ENCODE measurements around the gene NHSL2. TPM values are rescaled to one million over a fixed set of nuclear protein-coding genes. Genes with fewer than 3 reads are reported as not detected.

NHSL2 gene
- total RNA-seq, 2 donors from 2014 or later = 5.5 to 9.3 TPM

GRCh38 chrX:72045552-72046277 lies 135.1 kb downstream of the NHSL2 start:
- DNase-seq (ENCODE audit: low spot score) = peak; percentile 32
- no peak for TF ChIP-seq CTCF (IDR thresholded peaks at IDR 0.05)
- no peak overlapping the region for H3K4me3 ChIP-seq
- H3K36me3 ChIP-seq = no peaks in the 10 kb centered on the region
- H3K4me1 ChIP-seq = peaks cover 0 to 8% of the 10 kb centered on the region in 2 donors
- H3K9me3 ChIP-seq = no peaks in the 10 kb centered on the region
- H3K27me3 ChIP-seq = no peaks in the 10 kb centered on the region
- no peak overlapping the region for H3K27ac ChIP-seq

DNA sequence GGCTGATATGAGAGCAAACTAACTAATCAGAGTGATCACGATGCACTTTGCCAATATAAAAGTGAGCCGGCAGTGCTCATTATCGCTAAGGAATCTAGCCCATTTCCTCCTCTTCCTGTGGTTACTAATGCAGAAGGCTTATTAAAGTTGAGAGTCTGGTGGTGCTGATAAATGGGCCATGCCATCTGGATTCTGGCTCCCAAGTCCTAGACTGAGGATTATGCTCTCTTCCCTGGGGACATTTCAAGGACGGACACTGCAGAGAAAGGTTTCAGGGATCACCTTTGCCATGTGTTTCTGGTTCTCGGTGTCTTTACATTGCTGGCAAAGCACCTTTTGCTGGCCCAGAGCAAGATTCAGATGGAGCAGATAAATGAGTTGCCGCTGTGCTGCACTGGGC lies 135.8 kb downstream of the NHSL2 start:
- no peaks in the 10 kb centered on the region for H3K36me3 ChIP-seq
- DNase-seq (ENCODE audit: low spot score) = peak; percentile 21
- no peaks in the 10 kb centered on the region for H3K9me3 ChIP-seq
- no peak overlapping the region for H3K4me3 ChIP-seq
- no peak for TF ChIP-seq CTCF (IDR thresholded peaks at IDR 0.05)
- peaks cover 0 to 8% of the 10 kb centered on the region in 2 donors for H3K4me1 ChIP-seq
- H3K27me3 ChIP-seq = no peaks in the 10 kb centered on the region
- H3K27ac ChIP-seq = no peak overlapping the region

DNA sequence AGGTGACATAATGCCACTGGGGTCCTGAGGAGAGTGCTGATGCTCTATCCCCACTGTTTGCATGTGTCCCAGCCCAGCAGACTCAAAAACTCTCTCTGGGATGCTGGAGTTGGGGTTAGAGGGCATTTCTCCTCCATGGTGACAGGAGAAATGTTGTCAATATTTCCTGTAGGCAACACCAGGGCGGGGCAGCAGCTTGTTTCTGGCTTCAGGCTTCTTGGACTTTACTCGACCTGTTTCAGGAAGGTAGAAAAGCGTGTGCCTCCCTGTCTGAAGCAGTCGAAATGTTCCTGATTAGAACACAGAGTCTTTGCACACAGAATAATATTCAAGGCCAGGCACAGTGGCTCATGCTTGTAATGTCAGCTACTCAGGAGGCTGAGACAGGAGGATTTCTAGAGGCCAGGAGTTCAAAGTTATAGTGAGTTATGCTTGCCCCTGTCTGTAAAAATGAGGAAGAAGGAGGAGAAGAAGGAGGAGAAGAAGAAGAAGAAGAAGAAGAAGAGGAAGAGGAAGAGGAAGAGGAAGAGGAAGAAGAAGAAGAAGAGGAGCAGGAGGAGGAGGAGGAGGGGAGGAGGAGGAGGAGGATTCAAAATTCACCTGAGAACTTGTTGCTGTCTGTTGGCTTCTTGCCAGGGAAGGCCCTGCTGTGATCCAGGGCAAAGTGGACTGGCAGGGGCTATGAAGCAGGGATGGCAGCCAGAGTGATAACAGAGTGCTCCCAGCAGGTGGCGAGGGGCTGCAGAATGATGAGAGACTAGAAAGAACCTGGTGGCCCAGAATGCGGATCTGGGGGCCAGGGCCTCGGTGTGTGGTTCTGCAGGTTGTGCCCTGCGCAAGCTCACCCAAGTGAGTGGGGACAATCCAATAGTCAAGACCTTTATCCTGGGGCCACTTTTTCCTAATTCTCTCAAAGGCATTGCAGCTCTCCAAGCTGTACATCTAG lies 138.1 kb downstream of the NHSL2 start:
- Histone ChIP-seq H3K27ac (no peak overlapping the region), H3K27me3 (no peaks in the 10 kb centered on the region)
- TF ChIP-seq CTCF (IDR thresholded peaks at IDR 0.05) = no peak

DNA sequence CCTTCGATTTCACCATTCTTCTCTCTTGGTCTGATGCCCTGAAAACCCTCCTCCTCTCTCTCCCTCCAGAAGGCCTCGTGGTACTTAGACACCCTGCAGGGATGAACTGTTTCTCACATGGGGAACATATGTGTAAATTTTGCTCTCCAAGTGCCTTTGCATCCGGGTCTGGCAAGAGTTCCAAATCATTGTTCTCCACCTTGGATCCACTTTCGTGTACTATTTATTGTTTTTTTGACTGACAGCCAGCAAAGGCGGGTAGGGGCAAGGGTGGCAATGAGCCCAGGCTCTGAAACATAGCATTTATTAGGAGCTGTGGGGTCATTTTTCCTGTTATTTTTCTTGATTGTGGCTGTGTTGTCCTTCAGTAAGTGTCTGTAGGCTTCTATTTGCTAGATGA lies 139.4 kb downstream of the NHSL2 start:
- no peaks in the 10 kb centered on the region for H3K9me3 ChIP-seq
- H3K36me3 ChIP-seq = no peaks in the 10 kb centered on the region
- H3K27me3 ChIP-seq = no peaks in the 10 kb centered on the region
- DNase-seq (ENCODE audit: low spot score) = no peak
- H3K4me1 ChIP-seq = peaks cover 0 to 8% of the 10 kb centered on the region in 2 donors
- no peak overlapping the region for H3K4me3 ChIP-seq
- H3K27ac ChIP-seq = no peak overlapping the region
- no peak for TF ChIP-seq CTCF (IDR thresholded peaks at IDR 0.05)

More for the DNA sequence above, 138.1 kb downstream of the NHSL2 start:
- no peak for DNase-seq (ENCODE audit: low spot score)
- Histone ChIP-seq H3K4me1 (peaks cover 0 to 8% of the 10 kb centered on the region in 2 donors), H3K4me3 (no peak overlapping the region), H3K36me3 (no peaks in the 10 kb centered on the region), H3K9me3 (no peaks in the 10 kb centered on the region)

DNA sequence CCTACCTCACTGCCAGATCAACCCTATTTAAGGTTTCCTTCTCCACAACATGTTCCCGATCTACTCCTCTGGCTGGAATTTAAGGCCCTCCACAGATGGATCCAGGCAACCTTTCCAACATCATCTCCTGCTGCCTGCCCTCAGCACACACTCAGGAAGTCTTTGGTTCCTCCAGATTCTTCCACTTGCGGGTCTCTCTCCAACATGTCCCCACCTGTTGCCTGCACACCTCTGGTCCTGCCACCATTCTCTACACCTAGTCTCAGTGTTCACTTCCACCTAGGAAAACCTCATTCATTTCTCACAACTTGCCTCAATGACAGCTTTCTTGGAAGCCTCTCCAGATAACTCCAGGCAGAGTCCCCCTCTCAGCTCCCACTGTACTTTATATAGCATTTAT lies 140.9 kb downstream of the NHSL2 start:
- Histone ChIP-seq H3K4me3 (no peak overlapping the region), H3K36me3 (no peaks in the 10 kb centered on the region), H3K27me3 (no peaks in the 10 kb centered on the region), H3K27ac (no peak overlapping the region), H3K4me1 (no peaks in the 10 kb centered on the region), H3K9me3 (no peaks in the 10 kb centered on the region)
- no peak for DNase-seq (ENCODE audit: low spot score)
- TF ChIP-seq CTCF (IDR thresholded peaks at IDR 0.05) = no peak
